Measurements from ENCODE around the gene NPPC.
"Not testable (repeated sequence)": the region's sequence is repeated elsewhere in the genome, so short reads cannot be mapped to it uniquely, and the experiment has no call there.

Gene NPPC

DNA sequence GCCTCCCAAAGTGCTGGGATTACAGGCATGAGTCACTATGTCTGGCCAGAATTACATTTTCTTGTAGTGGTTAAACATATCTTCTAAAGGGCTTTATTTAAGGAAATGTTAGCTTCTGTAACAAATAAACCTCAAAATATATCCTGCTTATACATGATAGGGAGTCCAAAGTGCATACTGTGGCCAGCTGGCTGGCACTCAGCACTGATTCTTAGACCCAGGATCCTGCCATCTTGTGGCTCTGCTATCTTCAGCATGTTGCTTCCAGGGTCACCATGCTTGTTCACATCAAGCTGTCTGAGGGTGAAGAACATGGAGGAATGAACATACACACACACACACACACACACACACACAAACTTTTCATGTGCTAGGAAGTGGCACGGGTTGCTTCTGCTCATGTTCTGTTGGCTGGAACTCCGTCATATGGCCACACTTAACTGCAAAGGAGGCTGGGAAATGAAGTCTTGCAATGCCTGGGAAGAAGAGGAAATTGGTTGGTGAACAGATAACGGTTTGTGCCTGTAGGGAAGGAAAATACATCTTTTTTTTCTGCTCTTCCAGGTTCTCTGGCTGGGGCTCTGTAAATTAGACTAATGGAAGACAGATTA is 40.0 kb downstream of the NPPC start:
- no peak for DNase-seq (ENCODE audit: low read depth)

DNA sequence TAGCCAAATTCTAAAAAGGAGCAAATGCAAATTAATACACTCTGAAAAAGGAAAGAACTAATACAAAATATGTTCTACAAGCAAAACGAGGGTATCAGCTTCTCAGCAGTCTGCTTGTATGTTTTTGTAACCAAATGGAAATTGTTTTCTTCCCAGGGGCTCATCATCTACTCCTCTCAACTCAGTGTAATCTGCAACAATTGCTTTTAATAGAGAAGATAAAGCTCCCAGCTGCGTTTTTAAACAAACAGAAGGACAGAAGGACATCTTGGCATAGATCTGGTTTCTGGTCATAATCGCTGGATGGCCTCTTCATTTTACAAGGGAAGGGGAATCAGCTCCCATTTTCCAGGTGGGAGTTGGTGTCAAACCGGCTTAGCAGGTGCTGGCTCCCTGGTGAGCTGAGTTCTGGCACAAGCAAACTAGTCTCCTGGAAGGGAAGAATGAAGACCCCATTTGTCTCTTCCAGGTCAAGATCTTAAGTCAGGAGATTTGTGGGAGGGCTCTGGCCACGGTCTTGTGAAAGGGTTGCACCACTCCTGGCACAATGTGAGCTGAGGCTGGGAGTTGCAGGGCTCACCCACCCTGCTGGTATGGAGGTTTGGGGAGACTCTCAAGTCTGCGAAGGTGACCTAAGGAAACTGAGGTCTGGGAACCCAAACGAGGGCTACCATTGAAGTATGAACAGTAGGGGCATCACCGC is 41.6 kb downstream of the NPPC start:
- no peak for DNase-seq (ENCODE audit: low read depth)

DNA sequence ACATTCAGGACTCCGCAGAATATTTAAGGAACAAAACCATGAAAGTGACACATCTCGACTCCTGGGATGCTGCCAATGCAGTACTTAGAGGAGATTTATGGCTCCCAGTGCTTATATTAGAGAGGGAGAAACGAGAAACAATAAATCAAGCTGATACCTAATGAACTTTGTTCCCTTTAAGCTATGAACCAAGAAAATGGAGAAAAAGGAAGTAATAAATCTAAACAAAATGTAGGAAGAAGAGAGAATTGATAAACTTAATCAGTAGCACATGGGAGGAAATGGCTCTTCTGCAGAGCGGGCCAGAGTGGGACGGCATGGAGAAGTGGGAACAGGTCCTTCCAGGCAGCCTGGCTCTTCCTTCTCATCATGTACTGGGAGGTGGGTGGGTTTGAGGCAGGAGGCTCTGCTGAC is 42.7 kb downstream of the NPPC start:
- peak; percentile 35 for DNase-seq (ENCODE audit: low read depth)

DNA sequence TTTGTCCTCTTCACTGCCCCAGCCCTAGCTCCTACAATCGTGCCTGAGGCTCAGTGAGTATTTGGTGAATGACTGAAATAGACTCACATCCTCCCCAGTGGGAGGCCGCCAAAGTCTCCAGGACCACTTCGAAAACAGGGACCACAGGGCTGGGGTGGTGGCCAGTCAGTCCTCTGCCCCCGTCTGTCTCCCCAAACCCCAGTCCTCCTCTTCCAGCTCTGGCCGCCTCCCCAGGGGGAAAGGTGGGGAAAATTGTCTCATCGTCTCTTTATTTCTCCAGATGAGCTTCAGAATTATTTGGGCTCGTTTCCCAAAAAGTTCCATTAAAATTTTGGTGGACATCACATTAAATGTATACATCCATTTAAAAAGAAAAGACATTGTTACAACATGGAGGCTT is 43.5 kb downstream of the NPPC start:
- DNase-seq (ENCODE audit: low read depth): no peak

DNA sequence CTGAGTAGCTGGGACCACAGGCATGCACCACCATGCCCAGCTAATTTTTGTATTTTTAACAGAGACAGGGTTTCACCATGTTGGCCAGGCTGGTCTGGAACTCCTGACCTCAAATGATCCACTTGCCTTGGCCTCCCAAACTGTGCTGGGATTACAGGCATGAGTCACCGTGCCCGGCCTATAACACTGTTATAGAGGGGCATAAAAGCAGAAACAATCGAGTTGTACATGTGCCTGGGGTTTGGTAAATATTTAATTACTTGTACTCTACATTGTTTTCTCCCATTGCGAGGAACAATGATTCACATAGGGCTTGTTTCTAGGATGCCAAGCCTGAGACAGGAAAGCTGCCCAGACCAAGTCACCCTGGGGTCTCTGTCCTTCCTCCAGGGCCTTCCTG is 45.8 kb downstream of the NPPC start:
- DNase-seq (ENCODE audit: low read depth): not testable (repeated sequence)

DNA sequence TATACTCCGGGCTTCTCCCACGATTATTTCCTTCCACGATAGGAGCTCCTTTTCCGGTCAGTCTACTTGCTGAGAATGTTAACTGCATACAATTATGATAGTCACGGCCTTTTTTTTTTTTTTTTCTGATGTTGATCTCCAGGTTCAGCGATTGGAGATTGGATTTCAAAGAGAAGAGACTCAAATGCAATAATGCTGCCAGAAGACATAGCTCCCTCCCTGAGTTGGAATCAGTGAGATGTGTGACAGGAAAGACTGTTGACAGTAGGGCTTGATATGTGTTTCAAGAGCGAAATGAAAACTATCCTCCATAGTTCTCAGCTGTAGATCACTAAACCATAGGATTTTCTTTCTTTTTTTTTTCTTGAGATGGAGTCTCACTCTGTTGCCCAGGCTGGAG is 47.0 kb downstream of the NPPC start:
- no peak for DNase-seq (ENCODE audit: low read depth)

DNA sequence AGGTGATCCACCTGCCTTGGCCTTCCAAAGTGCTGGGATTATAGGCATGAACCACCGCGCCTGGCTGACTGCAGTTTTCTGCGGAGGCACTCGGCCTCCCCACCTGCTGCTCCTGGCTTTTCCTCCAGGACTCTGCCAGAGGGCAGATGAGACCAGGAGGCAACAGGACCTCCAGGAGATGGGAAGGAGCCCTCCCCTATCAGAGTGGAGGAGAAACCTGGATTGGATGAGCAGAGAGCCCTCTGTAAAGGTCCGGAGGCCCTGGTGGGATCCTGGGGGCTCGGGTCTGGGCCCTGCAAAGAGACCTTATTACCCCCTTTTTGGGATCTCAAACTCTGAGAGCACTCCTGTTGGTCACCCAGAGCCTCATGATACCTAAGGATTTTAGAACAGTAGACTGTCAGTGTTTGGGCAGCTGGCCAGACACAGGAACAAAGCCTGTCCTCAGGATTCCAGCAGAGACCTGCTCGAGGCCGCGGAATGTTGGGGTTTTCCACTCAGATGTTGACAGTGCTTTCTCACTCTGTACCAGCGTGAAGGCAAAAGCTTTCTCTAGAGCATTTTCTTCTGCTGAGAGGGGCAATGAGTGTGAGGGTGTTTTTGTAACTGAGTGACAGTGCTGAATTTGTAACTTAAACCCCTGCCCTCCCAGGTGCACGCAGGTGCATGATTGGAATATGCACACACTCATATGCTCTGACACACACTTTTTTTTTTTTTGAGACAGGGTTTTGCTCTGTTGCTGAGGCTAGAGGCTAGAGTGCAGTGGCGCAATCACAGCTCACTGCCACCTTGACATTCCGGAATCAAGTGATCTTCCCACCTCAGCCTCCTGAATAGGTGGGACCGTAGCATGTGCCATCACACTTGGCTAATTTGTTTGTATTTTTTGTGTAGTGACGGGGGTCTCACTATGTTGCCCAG is 48.4 kb downstream of the NPPC start:
- DNase-seq (ENCODE audit: low read depth): no peak

DNA sequence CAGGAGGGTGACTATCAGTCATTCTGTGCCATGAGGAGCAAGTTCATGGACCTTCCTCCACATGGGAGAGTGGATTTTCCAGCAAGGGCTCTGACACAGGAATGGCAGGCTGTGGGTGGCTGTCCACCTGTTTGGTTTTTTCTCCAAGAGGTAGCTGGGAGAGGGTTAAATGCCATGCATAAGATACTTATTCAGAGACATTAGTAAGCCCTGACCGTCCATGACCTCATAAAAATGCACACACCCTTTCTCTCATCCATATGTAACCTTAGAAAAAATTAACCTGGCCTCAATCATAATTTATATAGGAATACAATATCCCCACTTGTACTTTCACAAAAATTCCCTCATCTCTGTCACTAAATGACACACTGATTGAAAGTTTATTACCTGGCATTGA is 51.3 kb downstream of the NPPC start:
- no peak for DNase-seq (ENCODE audit: low read depth)

All from GM04504 (cell line).